ENCODE results near the gene WDPCP. TPM values are rescaled to one million over a fixed set of nuclear protein-coding genes. Genes with fewer than 3 reads are reported as not detected.
"Not testable (repeated sequence)": the region's sequence is repeated elsewhere in the genome, so short reads cannot be mapped to it uniquely, and the experiment has no call there.

The WDPCP gene
- total RNA-seq, 5 donors from 2014 or later (not counting 1 experiment from before 2014, with no cell fraction given), result 8.5 to 19.0 (median 11.5) TPM

DNA sequence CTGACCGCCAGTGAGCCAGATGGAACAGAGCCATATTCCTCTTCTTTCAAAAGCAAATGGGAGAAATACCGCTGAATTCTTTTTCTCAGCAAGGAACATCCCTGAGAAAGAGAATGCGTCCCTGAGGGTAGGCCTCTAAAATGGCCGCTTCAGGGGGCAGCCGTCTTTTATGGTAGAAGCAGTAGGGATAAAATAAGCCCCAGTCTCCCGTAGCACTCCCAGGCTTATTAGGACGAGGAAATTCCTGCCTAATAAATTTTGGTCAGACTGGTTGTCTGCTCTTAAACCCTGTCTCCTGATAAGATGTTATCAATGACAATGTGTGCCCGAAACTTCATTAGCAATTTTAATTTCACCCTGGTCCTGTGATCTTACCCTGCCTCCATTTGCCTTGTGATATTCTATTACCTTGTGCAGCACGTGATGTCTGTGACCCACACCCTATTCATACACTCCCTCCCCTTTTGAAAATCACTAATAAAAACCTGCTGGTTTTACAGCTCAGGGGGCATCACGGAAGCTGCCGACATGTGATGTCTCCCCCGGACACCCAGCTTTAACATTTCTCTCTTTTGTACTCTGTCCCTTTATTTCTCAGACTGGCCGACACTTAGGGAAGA, 14.4 kb downstream of the WDPCP start:
- H3K4me3 Mint-ChIP-seq; H3K36me3 ChIP-seq (ENCODE audit: control insufficient read depth in 2 of 2, extremely low read depth in 1 of 2, insufficient read depth in 1 of 2, low read length in 1 of 2); CTCF ChIA-PET; ATAC-seq (replicated peaks in 1 of 4); POLR2A ChIA-PET; H3K27me3 ChIP-seq (replicated peaks in 1 of 2; ENCODE audit: control insufficient read depth in 2 of 2, extremely low read depth in 1 of 2, insufficient read depth in 2 of 2, low read length in 1 of 2); H3K27ac Mint-ChIP-seq; H3K27ac ChIP-seq (ENCODE audit: low read length); H3K4me1 ChIP-seq (ENCODE audit: control insufficient read depth in 1 of 2, extremely low read depth in 1 of 2, insufficient read depth in 2 of 2, low read length in 2 of 2); H3K27me3 Mint-ChIP-seq; DNase-seq; H3K4me3 ChIP-seq (ENCODE audit: control insufficient read depth in 1 of 2, extremely low read depth in 1 of 2, low read length in 1 of 2); H3K9me3 ChIP-seq: not testable (repeated sequence)
- Mint-ChIP-seq H3K9me3 (peaks cover 8 to 19% (median 14%) of the 10 kb centered on the region in 3 donors), H3K4me1 (peaks cover 3 to 13% (median 8%) of the 10 kb centered on the region in 3 donors), H3K36me3 (peaks cover 32% of the 10 kb centered on the region)
- WGBS (ENCODE audit: insufficient coverage), result 91% methylated on average over 2 of the region's 13 CpGs

DNA sequence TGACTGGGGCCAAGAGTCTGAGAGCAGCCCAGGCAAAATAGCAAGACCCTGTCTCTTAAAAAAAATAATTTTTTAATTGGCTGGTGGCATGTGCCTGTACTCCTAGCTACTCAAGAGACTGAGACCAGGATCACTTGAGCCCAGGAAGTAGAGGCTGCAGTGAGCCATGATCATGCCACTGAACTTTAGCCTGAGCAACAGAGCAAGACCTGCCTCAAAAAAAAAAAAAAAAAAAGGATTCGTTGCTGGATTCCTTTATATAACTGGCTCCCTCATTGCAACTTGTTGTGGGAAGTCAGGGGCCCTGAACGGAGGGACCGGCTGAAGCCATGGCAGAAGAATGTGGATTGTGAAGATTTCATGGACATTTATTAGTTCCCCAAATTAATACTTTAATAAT, 15.3 kb downstream of the WDPCP start:
- WGBS (ENCODE audit: insufficient coverage), result no CpG with 5 or more reads among the region's 3 CpGs
- H3K4me1 ChIP-seq (ENCODE audit: control insufficient read depth in 1 of 2, extremely low read depth in 1 of 2, insufficient read depth in 2 of 2, low read length in 2 of 2); H3K4me1 Mint-ChIP-seq; POLR2A ChIA-PET; H3K9me3 ChIP-seq; H3K27me3 ChIP-seq (replicated peaks in 1 of 2; ENCODE audit: control insufficient read depth in 2 of 2, extremely low read depth in 1 of 2, insufficient read depth in 2 of 2, low read length in 1 of 2); DNase-seq; ATAC-seq (replicated peaks in 1 of 4); H3K27ac Mint-ChIP-seq; H3K27ac ChIP-seq (ENCODE audit: low read length); H3K4me3 Mint-ChIP-seq; H3K27me3 Mint-ChIP-seq; H3K4me3 ChIP-seq (ENCODE audit: control insufficient read depth in 1 of 2, extremely low read depth in 1 of 2, low read length in 1 of 2); H3K36me3 ChIP-seq (ENCODE audit: control insufficient read depth in 2 of 2, extremely low read depth in 1 of 2, insufficient read depth in 1 of 2, low read length in 1 of 2): not testable (repeated sequence)
- H3K9me3 Mint-ChIP-seq, result peaks cover 14 to 27% (median 19%) of the 10 kb centered on the region in 3 donors
- CTCF ChIA-PET, result interaction anchor here in 1 of 2 donors (0.7 kb wide), 1 partner anchor 79 kb away, joined by 3 read pairs; no protein-coding TSS in a partner anchor
- peaks cover 33% of the 10 kb centered on the region for H3K36me3 Mint-ChIP-seq

DNA sequence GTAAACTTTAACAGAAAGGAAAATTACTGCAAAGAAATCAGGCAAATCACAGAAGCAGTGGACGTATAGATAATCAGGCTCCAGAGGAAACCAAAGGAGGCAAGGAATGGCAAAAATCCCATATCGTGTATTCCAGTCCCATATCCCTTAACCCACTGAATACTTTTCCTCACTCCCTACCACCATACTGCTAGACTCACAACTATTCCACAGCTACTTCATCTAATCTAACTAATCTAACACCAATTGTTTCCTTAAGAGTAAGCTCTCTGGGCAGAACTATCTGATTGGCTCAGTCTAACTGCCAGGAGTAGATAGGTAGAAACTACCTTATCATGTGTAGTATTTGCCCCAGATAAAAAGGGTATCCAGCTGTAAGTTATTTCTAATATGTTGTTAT, 16.3 kb downstream of the WDPCP start:
- Mint-ChIP-seq H3K27ac (no peak overlapping the region), H3K9me3 (peaks cover 20 to 37% (median 24%) of the 10 kb centered on the region in 3 donors), H3K4me1 (peaks cover 0 to 6% (median under 1%) of the 10 kb centered on the region in 3 donors), H3K27me3 (no peaks in the 10 kb centered on the region), H3K36me3 (peaks cover 39% of the 10 kb centered on the region), H3K4me3 (no peak overlapping the region)
- Histone ChIP-seq H3K27ac (ENCODE audit: low read length) (no peak overlapping the region), H3K27me3 (replicated peaks in 1 of 2; ENCODE audit: control insufficient read depth in 2 of 2, extremely low read depth in 1 of 2, insufficient read depth in 2 of 2, low read length in 1 of 2) (no peaks in the 10 kb centered on the region), H3K4me3 (ENCODE audit: control insufficient read depth in 1 of 2, extremely low read depth in 1 of 2, low read length in 1 of 2) (no peak overlapping the region), H3K9me3 (peaks cover 5% of the 10 kb centered on the region), H3K36me3 (ENCODE audit: control insufficient read depth in 2 of 2, extremely low read depth in 1 of 2, insufficient read depth in 1 of 2, low read length in 1 of 2) (no peaks in the 10 kb centered on the region), H3K4me1 (ENCODE audit: control insufficient read depth in 1 of 2, extremely low read depth in 1 of 2, insufficient read depth in 2 of 2, low read length in 2 of 2) (no peaks in the 10 kb centered on the region)
- ATAC-seq (replicated peaks in 1 of 4) (no peak), DNase-seq (no peak)
- WGBS (ENCODE audit: insufficient coverage), result 100% methylated on average over 2 of the region's 2 CpGs
- POLR2A ChIA-PET, result no interaction called here
- CTCF ChIA-PET, result interaction anchor here in 1 of 2 donors (0.6 kb wide), 1 partner anchor 1470 kb away, joined by 3 read pairs; no protein-coding TSS in a partner anchor

DNA sequence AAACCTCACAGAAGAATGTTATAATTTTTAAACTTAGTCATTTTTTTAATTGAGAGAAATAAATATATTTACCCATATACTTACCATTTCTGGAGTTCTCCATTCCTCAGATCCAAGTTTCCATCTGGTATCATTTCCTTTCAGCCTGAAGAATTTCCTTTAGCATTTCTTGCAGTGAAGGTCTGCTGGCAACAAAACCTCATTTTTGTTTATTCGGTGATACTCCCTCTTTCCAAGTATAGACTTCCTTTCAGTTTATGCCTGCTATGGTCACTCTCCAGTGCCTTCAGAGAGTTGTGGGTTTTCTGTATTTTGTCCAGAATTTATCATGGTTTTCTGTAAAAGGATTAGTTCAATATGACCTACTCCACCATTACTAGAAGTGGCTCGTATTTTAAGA, 17.0 kb downstream of the WDPCP start:
- ATAC-seq (replicated peaks in 1 of 4), result no peak
- Histone ChIP-seq H3K4me3 (ENCODE audit: control insufficient read depth in 1 of 2, extremely low read depth in 1 of 2, low read length in 1 of 2) (no peak overlapping the region), H3K36me3 (ENCODE audit: control insufficient read depth in 2 of 2, extremely low read depth in 1 of 2, insufficient read depth in 1 of 2, low read length in 1 of 2) (peaks cover 0 to under 1% of the 10 kb centered on the region in 2 donors), H3K4me1 (ENCODE audit: control insufficient read depth in 1 of 2, extremely low read depth in 1 of 2, insufficient read depth in 2 of 2, low read length in 2 of 2) (no peaks in the 10 kb centered on the region), H3K9me3 (peaks cover 7% of the 10 kb centered on the region), H3K27ac (ENCODE audit: low read length) (no peak overlapping the region), H3K27me3 (replicated peaks in 1 of 2; ENCODE audit: control insufficient read depth in 2 of 2, extremely low read depth in 1 of 2, insufficient read depth in 2 of 2, low read length in 1 of 2) (no peaks in the 10 kb centered on the region)
- ChIA-PET POLR2A (no interaction called here), CTCF (no interaction called here)
- Mint-ChIP-seq H3K4me3 (no peak overlapping the region), H3K9me3 (peaks cover 20 to 40% (median 24%) of the 10 kb centered on the region in 3 donors), H3K4me1 (peaks cover 0 to 5% (median 0%) of the 10 kb centered on the region in 3 donors), H3K36me3 (peaks cover 43% of the 10 kb centered on the region), H3K27ac (no peak overlapping the region), H3K27me3 (no peaks in the 10 kb centered on the region)
- no CpG with 5 or more reads among the region's 2 CpGs for WGBS (ENCODE audit: insufficient coverage)
- no peak for DNase-seq

DNA sequence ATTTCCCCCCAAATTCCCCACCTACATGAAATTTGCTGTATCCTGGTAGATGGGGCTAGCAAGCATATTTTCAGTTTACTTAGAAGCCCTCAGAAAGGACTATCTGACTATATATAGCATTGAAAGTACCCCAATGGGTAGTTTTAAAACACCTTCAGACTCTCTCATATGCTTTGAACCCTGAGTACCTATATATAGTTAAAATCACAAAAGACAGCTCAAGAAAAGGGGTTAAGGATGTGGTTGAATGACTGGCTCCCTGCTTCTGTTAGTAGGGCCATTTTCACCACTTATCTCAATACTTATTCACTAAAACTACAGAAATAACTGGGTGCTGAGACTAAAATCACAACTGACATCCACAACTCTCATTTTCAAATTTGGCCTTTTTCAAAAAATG, 18.5 kb downstream of the WDPCP start:
- CTCF ChIA-PET, result no interaction called here
- H3K4me1 Mint-ChIP-seq, result no peaks in the 10 kb centered on the region
- Histone ChIP-seq H3K36me3 (ENCODE audit: control insufficient read depth in 2 of 2, extremely low read depth in 1 of 2, insufficient read depth in 1 of 2, low read length in 1 of 2) (peaks cover 0 to 4% of the 10 kb centered on the region in 2 donors), H3K4me3 (ENCODE audit: control insufficient read depth in 1 of 2, extremely low read depth in 1 of 2, low read length in 1 of 2) (no peak overlapping the region), H3K9me3 (peaks cover 9% of the 10 kb centered on the region), H3K27ac (ENCODE audit: low read length) (no peak overlapping the region), H3K27me3 (replicated peaks in 1 of 2; ENCODE audit: control insufficient read depth in 2 of 2, extremely low read depth in 1 of 2, insufficient read depth in 2 of 2, low read length in 1 of 2) (no peaks in the 10 kb centered on the region), H3K4me1 (ENCODE audit: control insufficient read depth in 1 of 2, extremely low read depth in 1 of 2, insufficient read depth in 2 of 2, low read length in 2 of 2) (no peaks in the 10 kb centered on the region)
- ATAC-seq (replicated peaks in 1 of 4) (no peak), DNase-seq (no peak)
- H3K27ac Mint-ChIP-seq, result no peak overlapping the region
- H3K9me3 Mint-ChIP-seq, result peaks cover 20 to 45% (median 24%) of the 10 kb centered on the region in 3 donors
- H3K36me3 Mint-ChIP-seq, result peaks cover 51% of the 10 kb centered on the region
- POLR2A ChIA-PET, result no interaction called here
- H3K27me3 Mint-ChIP-seq, result no peaks in the 10 kb centered on the region
- H3K4me3 Mint-ChIP-seq, result no peak overlapping the region

DNA sequence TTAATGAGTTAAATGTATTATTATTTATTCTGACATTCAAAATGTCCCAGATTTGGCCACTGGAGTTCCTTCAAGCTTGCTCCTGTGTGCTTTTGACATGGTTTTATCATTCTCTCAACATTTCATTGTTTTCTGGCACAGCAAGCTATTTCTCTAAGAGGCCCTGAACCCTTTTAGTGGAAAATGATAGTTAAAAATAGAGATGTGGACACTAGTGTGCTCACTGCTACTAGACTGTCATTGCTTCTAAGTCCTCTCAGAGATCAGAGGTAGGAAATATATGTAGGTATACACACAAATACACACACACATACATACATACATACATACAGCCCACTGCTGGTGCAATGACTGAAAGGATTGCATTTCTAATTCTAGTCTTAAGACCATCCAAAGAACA, 25.5 kb downstream of the WDPCP start:
- Mint-ChIP-seq H3K27ac (no peak overlapping the region), H3K27me3 (no peaks in the 10 kb centered on the region), H3K36me3 (peaks cover 66% of the 10 kb centered on the region), H3K4me3 (no peak overlapping the region), H3K4me1 (peaks cover 2 to 4% (median 4%) of the 10 kb centered on the region in 3 donors), H3K9me3 (peaks cover 14 to 41% (median 24%) of the 10 kb centered on the region in 3 donors)
- Histone ChIP-seq H3K4me3 (ENCODE audit: control insufficient read depth in 1 of 2, extremely low read depth in 1 of 2, low read length in 1 of 2) (no peak overlapping the region), H3K27ac (ENCODE audit: low read length) (no peak overlapping the region), H3K4me1 (ENCODE audit: control insufficient read depth in 1 of 2, extremely low read depth in 1 of 2, insufficient read depth in 2 of 2, low read length in 2 of 2) (no peaks in the 10 kb centered on the region), H3K9me3 (peaks cover 5% of the 10 kb centered on the region), H3K27me3 (replicated peaks in 1 of 2; ENCODE audit: control insufficient read depth in 2 of 2, extremely low read depth in 1 of 2, insufficient read depth in 2 of 2, low read length in 1 of 2) (no peaks in the 10 kb centered on the region), H3K36me3 (ENCODE audit: control insufficient read depth in 2 of 2, extremely low read depth in 1 of 2, insufficient read depth in 1 of 2, low read length in 1 of 2) (peaks cover 0 to 4% of the 10 kb centered on the region in 2 donors)
- CTCF ChIA-PET, result no interaction called here
- POLR2A ChIA-PET, result no interaction called here
- no peak for ATAC-seq (replicated peaks in 1 of 4)
- DNase-seq, result no peak

Measured in T-cell (primary cell).